ENCODE results near the gene FOXF1.

GRCh38 chr16:86562356-86562755 lies 52.0 kb downstream of the FOXF1 start:
- TF ChIP-seq CTCF (IDR thresholded peaks at IDR 0.05; ENCODE audit: low read length) (no peak), EZH2 (optimal IDR thresholded peaks at IDR 0.05; ENCODE audit: low read depth, low read length) (no peak)

Measured in MM.1S (cell line).